NCI-H524 treated with DMSO at 0.1 percent for 48 hours (cell line): ENCODE data around the gene SFRP2.

Source experiments
- DNase-seq: peaks from one replicate; lab custom pipeline; 2025; lab: John Stamatoyannopoulos, UW

Gene SFRP2, protein sequence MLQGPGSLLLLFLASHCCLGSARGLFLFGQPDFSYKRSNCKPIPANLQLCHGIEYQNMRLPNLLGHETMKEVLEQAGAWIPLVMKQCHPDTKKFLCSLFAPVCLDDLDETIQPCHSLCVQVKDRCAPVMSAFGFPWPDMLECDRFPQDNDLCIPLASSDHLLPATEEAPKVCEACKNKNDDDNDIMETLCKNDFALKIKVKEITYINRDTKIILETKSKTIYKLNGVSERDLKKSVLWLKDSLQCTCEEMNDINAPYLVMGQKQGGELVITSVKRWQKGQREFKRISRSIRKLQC

DNA sequence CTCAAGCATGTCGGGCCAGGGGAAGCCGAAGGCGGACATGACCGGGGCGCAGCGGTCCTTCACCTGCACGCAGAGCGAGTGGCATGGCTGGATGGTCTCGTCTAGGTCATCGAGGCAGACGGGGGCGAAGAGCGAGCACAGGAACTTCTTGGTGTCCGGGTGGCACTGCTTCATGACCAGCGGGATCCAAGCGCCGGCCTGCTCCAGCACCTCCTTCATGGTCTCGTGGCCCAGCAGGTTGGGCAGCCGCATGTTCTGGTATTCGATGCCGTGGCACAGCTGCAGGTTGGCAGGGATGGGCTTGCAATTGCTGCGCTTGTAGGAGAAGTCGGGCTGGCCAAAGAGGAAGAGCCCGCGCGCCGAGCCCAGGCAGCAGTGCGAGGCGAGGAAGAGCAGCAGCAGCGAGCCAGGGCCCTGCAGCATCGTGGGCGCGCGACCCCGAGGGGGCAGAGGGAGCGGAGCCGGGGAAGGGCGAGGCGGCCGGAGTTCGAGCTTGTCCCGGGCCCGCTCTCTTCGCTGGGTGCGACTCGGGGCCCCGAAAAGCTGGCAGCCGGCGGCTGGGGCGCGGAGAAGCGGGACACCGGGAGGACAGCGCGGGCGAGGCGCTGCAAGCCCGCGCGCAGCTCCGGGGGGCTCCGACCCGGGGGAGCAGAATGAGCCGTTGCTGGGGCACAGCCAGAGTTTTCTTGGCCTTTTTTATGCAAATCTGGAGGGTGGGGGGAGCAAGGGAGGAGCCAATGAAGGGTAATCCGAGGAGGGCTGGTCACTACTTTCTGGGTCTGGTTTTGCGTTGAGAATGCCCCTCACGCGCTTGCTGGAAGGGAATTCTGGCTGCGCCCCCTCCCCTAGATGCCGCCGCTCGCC lies at the start of gene SFRP2:
Gene SFRP2, minus strand, starts transcription at position 671 of the 864 bp plus-strand sequence. Its CDS starts 248 bp downstream, at position 423.
- no peak for DNase-seq

DNA sequence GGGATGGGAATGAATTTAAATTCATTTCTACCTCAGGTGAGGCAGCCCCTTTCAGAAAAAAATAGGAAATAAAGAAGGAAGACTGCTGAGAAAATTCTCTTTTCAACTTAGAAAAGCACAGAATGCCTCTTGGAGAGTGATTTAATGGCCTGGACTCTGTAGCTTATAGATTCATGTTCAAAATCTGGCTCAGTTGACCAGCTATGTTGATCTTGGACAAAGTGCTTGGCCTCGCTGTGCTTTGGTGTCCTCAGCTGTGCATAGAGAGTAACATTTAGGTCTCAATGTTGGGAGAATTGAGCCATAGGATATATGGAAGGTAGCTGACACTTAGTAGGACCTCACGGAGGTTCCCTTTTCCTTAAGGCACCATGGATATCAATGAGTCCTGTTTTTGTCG lies 49.7 kb upstream of the SFRP2 start:
- DNase-seq, result no peak

DNA sequence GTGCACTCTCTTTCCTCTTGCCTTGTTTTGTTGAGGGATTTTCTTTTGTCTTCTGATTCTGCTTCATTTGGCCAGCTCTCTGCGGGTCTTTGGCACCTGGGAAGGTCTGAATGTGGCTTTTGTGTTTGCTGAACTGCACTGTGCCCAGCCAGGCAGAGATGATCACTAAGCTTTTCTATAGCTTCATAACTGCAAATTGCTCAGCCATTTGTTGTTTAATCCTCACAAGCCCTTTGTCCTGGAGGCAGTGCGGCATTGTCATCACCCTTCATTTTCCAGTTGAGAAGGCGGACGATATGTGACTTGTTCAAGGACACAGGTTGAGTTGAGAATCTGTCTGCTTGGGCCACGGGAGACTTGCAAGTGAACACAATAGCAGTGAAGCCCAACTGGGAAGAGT lies 46.0 kb upstream of the SFRP2 start:
- DNase-seq, result no peak

DNA sequence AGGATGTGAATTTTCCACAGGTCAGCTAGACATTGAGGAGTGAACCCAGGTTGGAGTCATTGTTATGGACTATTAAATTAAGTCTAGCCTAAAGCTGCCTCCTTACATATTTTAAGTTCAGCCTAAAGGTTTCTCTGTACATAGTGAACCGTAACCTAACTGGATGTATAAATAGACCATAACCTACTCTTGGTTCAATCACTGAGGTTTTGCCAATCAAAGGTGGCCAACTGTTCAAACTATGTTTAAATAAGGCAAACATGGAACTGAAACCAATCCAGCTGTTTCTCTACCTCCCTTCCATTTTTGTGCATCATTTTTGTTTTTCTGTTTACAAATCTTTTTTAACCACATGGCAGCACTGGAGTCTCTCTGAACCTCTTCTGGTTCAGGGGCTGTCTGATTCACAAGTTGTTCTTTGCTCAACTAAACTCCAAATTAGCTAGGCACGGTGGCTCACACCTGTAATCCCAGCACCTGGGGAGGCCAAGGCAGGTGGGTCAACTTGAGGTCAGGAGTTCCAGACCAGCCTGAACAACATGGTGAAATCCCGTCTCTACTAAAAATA lies 43.9 kb upstream of the SFRP2 start:
- no peak for DNase-seq

DNA sequence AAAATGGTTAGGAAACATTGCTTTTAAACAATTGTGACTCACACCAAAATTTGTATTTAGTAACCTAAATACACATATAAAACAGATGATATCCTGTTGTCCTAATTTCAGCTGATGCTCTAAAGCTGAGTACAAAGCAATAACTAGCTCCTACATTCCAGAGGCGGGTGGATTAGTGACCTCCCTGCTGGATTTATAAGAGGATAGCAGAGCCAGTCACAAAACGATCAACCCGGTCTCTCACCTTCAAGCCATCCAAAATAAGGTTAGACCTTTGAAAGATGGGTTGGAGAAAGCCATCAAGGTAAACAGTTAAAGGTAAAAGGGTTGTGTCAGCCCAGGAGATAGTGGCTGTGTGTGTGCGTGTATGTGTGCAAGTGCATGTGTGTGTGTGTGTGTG lies 43.2 kb upstream of the SFRP2 start:
- DNase-seq, result no peak

DNA sequence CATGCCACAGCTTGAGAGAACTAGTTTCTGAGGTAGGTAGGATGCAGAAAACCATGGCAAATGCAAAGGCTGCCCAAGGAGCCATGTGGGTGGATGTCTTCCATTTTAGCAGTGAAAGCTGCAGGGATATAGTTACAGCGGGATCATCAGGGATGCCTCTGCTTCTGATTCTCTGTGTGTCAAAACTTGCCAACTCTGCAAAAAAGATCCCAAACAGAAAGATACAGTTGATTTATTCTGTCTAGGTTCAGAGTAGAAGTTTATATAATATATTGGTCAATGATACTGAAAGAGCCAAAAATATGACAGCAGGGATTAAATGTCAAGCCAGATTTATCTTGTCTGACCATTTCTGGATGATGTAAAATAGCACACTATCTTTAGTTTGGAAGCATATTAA lies 42.4 kb upstream of the SFRP2 start:
- no peak for DNase-seq

DNA sequence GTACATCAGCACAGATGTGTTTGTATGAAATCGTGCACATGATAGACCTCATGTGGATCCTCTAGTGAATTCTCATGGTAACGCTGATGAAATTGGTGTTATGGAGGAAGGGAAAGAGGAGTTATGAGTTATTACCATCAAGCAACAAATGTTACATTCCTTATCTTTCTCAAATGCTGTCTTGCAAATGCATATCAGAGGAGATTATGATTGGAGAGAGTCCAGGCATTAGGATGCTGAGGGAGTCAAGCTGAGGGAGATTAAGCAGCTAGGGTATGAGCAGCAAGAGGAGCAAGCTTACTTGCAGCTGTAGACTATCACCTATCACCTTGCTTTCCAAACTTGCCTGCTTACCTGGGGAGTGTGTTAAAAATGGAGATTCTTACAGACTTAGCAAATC lies 36.8 kb upstream of the SFRP2 start:
- DNase-seq, result no peak

DNA sequence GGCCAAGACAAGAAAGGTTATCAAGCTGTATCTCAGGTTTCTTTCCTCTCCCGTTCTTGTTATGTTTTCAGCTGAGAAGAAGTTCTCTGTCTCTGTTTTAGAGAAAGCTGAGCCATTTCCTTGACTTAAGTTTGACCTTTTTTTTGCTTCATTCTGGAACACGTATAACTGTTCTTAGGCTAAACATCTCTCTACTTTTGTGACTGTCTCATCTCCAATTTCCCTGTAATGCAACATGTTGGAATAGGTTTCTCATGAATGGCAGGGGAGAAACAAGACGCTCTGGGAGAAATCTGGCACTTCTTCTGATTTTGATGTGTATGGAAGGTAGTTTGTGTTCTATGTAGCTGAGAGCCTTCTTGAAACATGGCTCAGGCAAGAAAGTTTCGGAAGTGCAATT lies 36.2 kb upstream of the SFRP2 start:
- DNase-seq, result no peak

DNA sequence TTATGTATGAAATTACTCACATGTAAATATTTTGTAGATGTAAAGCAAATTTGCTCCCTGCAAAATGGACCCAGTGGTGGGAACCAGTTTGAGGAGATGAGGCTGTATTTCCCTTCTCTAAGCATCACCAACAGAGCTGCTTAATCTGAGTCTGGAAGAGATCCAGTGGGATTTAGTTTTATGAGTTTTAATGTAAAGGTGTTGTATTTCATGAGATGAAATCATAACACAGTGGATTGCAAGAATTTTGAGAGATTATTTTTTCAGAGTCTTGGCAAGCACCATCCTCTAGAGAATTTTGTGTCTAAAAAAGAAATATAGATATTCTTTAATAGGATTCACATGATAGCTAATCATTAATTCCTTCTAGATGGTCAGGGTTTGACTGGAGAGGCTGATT lies 35.6 kb upstream of the SFRP2 start:
- DNase-seq, result no peak

DNA sequence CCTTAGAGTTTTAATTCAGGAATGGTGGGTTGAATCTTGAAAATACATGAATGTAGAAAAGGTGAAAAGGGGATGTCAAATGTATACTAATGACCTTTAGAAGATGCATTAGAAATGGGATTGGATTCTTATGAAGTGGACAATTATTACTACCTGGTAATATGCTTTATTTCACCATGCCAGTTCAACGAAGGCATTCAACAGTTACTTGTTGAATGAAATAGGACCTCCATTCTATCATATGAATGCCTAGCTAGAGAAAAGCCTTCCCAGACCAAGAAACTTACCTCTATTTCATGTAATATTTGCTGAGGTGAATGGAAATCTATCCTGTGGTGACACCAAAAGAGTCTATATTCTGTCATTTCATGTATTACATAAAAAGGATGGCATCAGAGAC lies 34.6 kb upstream of the SFRP2 start:
- no peak for DNase-seq

DNA sequence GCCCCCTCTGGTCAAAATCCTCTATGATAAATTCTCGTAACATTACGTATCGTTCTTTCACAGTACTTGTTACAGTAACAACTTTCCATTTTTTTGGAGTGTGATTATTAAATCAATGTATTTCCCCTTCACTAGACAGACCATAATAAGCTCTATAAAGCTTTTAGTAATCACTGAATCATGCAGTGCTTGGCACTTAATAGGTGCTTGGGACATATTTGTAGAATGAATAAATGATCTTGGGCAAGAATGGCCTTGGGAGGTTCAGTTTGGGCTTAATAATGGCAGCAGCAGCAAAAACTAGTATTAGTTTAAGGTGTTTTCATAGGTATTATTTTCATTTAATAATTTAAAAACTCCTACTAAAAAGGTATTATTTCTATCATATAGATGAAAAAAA lies 33.4 kb upstream of the SFRP2 start:
- DNase-seq, result no peak

DNA sequence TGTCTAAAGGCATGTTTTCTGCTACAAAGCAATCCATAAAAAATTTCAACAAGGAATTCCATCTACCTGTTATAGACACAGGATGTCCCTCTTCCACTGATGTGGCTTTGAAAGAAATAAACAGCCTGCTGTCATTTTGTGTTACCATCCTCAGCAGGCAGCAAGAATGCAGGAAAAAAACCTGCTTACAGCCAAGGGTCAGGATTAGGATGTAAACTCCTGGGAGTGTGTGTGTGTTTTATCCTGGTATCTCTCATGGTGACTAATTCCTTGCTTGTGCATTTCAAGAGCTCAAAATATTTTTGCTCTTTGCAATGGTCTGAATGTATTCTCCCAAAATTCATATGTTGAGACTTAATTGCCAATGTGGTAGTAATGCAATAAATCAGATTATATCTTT lies 28.6 kb upstream of the SFRP2 start:
- no peak for DNase-seq

DNA sequence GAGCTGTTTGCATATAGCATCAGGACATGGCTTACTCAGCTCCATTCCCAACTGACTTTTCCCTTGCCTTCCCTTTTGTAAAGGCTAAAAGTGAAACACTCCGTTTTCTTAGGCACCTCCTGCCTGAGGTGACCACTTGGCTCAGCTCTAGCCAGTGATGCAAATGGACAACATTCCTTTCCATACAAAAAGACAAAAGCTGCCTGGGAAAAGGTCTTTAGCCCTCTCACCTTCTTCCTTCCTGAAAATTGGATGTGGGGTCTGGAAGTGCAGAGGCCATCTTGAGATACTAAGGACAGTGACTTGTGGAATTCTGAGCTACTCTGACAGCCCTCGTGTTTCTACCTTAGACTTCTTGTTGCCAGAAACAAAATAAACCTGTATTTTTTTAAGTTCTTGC lies 27.7 kb upstream of the SFRP2 start:
- no peak for DNase-seq

DNA sequence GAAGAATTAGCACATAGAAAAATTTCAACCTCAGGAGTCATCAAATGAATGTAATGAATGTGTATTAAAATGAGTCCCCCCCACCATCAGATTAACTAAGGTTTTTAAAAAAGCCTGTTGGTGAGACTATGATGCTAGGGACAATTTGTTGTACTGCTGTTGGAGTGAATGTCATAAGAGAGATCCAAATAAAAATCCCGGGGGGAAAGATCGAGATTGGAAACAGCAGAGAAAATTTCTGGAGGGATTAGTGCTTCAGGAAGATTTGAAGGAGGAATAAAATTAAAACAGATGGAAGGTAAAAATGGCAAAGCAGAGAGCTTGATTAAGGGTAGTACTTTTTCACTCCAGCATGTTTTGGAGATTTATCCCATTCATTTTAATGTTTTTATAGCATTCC lies 25.9 kb upstream of the SFRP2 start:
- DNase-seq, result no peak

DNA sequence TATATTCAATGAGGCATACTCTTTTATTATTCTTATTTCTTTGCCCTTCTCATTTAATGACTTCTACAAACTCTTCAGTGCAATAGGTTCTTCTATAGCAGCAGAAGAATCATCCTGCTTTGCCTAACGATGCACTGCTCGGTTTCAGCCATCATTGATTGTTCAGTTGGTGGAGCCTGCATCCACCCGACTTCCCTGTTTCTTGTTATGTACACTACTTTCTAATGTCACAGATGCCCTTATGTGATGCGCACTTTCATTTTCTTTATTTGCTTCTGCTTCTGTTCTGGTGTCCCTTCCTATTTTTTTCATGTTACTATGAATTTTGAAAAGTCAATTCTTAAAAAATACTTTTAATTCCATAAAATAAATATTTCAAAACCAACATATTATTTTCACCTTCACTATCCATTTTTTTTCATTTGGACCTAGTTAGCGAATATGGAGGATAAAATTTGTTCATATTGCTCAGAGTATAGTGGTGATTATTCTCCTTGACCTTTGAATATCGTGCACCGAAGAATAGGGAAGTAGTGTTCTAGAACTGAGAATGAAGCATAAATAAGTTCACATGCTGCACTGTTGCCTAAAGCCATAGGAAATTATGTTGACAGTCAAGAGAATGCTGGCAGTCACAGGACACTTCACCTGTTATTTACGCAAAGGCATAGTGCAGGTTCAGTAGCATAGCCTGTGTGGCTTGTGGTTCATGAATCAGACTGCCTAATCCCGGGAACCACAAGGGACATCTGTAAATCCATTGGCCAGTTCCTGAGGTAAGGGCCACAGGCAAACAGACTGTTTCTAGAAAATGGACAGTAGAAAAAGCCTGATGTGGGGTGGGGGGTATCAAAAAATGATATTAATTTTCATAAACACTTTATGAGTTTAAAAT lies 21.3 kb upstream of the SFRP2 start:
- DNase-seq, result no peak

DNA sequence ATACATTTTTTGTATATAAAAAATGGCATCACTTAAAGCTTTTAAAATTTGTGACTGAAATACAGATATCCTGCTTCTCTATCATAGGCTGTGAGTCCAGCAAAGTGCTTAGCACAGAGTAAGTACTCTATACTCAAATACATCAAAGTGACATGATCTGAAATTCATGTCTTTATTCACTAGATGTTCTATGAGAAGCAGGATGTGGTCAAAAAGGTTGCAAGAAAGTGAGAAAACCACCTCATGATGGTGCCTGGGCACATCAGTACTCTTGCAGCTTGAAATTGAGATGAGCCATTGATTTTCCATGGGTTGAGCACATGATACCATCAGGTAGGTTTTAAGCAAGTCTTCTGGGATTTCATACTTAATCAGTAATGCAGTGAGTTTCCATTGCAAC lies 20.4 kb upstream of the SFRP2 start:
- no peak for DNase-seq

DNA sequence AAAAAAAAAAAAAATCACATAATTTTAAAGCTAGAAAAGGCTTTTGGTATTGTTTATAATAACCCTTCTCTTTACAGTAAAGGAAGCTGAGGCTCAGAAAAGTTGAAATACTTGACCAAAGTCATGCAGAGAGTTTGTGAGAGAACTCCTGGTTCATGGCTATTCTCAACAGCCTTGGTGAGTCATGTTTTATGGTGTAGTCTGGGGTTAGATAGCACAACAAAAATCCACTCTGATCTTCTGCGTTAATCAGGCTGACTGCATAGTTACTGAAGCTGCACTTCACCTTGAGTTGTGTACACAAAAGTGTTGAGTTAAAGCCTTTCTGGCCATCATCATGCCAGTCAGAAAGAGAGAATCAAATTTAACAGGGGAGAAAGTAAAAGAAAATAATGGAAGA lies 19.3 kb upstream of the SFRP2 start:
- no peak for DNase-seq

DNA sequence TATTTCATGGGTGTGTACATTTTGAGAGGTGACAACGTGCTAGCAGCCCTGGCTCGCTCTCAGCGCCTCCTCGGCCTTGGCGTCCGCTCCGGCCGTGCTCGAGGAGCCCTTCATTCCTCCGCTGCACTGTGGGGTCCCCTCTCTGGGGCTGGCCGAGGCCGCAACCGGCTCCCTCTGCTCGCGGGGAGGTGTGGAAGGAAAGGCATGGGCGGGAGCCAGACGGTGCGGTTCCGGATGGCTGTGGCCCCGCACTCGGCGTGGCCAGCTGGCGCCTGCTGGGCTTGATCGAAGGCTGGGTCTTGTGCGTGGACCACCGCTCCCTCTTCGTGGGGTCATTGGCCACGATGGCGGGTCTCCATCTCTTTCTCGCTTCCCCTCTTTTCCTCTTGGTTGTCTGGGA lies 17.2 kb upstream of the SFRP2 start:
- DNase-seq, result no peak

DNA sequence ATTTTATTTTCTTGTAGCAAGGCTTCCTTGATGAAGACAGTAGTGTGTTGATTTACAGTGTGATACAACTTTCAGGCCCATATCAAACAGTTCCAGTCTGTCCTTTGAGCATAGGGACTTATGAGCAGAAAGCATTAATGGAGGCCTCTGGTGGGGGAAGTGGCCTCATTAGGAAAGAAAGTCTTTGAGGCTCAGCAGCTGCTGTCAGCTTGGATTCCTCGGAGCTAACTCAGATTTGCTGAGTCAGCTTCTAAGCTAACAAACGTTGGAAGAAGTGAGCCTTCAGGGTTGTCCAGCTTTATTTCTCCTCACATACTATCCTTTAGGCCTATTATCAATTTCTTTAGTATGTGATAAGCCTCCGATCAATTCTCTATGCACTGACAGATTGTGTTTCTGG lies 15.8 kb upstream of the SFRP2 start:
- no peak for DNase-seq

DNA sequence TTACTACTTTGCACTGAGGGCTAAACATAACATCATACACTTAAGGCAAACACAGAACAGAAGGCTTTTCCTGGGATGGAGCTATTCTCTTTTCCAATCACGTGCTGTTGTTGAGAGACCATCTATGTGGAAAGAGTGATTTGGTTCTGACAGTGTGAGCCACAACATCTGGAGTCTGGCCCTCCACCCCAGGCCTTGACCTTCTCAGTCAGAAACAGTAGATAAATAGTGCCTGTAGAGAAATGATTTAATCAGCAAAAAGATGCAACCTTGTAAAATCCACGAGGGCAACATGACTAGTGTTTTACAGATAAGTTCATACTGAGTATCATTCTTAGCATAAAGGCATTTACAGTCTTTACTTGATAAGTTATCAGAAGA lies 10.8 kb upstream of the SFRP2 start:
- no peak for DNase-seq

DNA sequence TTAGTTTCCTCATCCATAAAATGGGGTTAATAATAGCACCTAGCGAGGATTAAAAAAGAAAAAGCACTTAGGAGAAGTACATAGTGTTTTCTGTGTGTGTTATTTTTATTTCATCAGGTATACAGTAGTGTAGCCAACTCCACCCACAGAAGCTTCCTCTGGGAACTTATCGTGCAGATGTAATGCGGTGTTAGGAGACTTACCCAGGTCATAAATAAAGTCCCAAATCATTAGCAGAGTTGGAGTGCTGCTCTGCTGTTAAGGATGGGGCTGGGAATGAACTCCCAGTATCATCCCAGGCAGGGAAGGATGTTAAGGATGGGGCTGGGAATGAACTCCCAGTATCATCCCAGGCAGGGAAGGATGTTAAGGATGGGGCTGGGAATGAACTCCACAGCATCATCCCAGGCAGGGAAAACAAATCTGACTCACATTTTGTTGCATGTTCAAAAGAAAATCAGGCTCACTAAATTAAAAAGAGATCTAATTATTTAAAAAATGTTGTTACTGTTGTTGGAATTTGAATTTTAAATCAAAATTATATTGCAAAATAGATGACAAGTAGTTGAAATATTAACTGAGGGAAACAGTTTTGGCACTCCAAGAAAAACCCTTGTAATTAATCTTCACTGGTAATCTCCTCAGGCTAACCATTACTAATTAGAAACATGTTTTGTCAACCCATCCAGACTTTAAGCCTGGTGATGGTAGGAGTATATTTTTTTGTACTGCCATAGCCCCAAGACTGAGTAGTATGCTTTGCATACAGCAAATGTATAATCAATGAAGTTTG lies 10.2 kb upstream of the SFRP2 start:
- no peak for DNase-seq

DNA sequence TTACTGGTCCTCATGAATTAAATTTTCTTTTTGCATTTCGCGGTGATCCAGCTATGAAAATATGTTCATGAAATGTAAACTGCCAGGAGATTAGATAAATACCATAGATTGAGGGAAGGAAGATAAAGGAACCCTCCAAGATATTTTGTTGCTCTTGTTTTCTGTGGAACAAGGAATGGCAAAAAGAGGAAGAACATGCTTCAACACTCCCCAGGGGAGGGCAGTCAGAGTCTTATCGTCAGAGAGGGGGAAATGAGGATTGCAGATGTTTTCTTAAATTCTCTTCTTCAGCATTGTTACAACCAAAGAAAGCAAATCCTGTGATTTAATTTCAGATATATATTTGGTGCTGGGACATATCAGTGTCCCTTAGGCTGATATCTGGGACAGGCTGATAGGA lies 9.5 kb upstream of the SFRP2 start:
- DNase-seq, result no peak
